COLO668 (cell line): ENCODE measurements around the gene C12orf54.
"Not testable (repeated sequence)": the region's sequence is repeated elsewhere in the genome, so short reads cannot be mapped to it uniquely, and the experiment has no call there.

Experiments used
- DNase-seq: peaks from one replicate; lab custom pipeline; 2025; ENCODE audit not compliant: unreplicated experiment; lab: John Stamatoyannopoulos, UW

The C12orf54 gene

GRCh38 chr12:48508987-48509386 is 26.7 kb downstream of the C12orf54 start:
- DNase-seq, result no peak

- DNase-seq, result no peak
Observed at GRCh38 chr12:48510111-48510510, 27.8 kb downstream of the C12orf54 start.

GRCh38 chr12:48512855-48513254 is 30.6 kb downstream of the C12orf54 start:
- peak; percentile 2 for DNase-seq

GRCh38 chr12:48514728-48515127 is 32.4 kb downstream of the C12orf54 start:
- no peak for DNase-seq

- not testable (repeated sequence) for DNase-seq
Observed at GRCh38 chr12:48520381-48520780, 38.1 kb downstream of the C12orf54 start.

- DNase-seq, result no peak
Observed at GRCh38 chr12:48525332-48525731, 43.0 kb downstream of the C12orf54 start, which contains the start of gene OR8S1. Gene OR8S1 (plus strand): TSS chr12:48525632. CDS start chr12:48525632, 0 bp downstream.

- DNase-seq, result no peak
Observed at GRCh38 chr12:48527891-48528670, 45.8 kb downstream of the C12orf54 start.

- DNase-seq, result no peak
Observed at GRCh38 chr12:48532601-48533000, 50.3 kb downstream of the C12orf54 start.

- no peak for DNase-seq
Observed at GRCh38 chr12:48536602-48537001, 54.3 kb downstream of the C12orf54 start.

GRCh38 chr12:48542300-48542928 is 60.1 kb downstream of the C12orf54 start:
- peak; percentile 26 for DNase-seq

- no peak for DNase-seq
Observed at GRCh38 chr12:48545833-48546469, 63.7 kb downstream of the C12orf54 start.
